CD14-positive monocyte (primary cell): ENCODE results near the gene GZMB. TPM values are rescaled to one million over a fixed set of nuclear protein-coding genes. Genes with fewer than 3 reads are reported as not detected.

Experiments used
- DNase-seq, 3 donors: peaks; one replicate each; pipeline ENCODE4 v3.0.0-alpha.2; 2011 to 2022
- H2AFZ ChIP-seq: 2 replicates; pipeline ENCODE4 v1.6.0; 2012; ENCODE audit warnings: mild to moderate bottlenecking, low read depth, low read length, inconsistent platforms; ENCODE audit not compliant: insufficient read depth, poor library complexity, severe bottlenecking
- H3K27ac ChIP-seq, 2 donors: 1 replicate in 1 of 2; 2 replicates in 1 of 2; pipeline ENCODE4 v1.5.1; 2012 to 2013; ENCODE audit warnings: low read length in 2 of 2, control low read depth in 1 of 2, inconsistent platforms in 1 of 2, low read depth in 1 of 2, mild to moderate bottlenecking in 1 of 2
- H3K27me3 ChIP-seq, 2 donors: one replicate each; pipeline versions ENCODE4 v1.6.0 to v1.6.1; 2011 to 2013; ENCODE audit warnings: low read length in 2 of 2; ENCODE audit not compliant: control insufficient read depth in 2 of 2, insufficient read depth in 2 of 2
- H3K36me3 ChIP-seq, 2 donors: replicated peaks in 1 of 2; 1 replicate in 1 of 2; 2 replicates in 1 of 2; pipeline versions ENCODE4 v1.5.1 to v1.6.1; 2012 to 2013; ENCODE audit warnings: low read length in 2 of 2, control low read depth in 1 of 2, inconsistent platforms in 1 of 2, mild to moderate bottlenecking in 1 of 2; ENCODE audit not compliant: insufficient read depth in 2 of 2, control insufficient read depth in 1 of 2
- H3K4me1 ChIP-seq, 2 donors: 1 replicate in 1 of 2; 2 replicates in 1 of 2; pipeline versions ENCODE4 v1.5.1 to v1.6.1; 2012 to 2013; ENCODE audit warnings: low read length in 2 of 2, control low read depth in 1 of 2, inconsistent platforms in 1 of 2, mild to moderate bottlenecking in 1 of 2, moderate library complexity in 1 of 2; ENCODE audit not compliant: insufficient read depth in 2 of 2, control insufficient read depth in 1 of 2
- H3K4me2 ChIP-seq: replicated peaks from 2 replicates; pipeline ENCODE3; 2012; ENCODE audit warnings: low read length, moderate library complexity, mild to moderate bottlenecking; ENCODE audit not compliant: poor library complexity, severe bottlenecking; ENCODE audit errors: extremely low read depth
- H3K4me3 ChIP-seq, 3 experiments: fragments of 200-600 bp in 1 of 3; sonication (generic) in 1 of 3; replicated peaks in 1 of 3; 1 replicate in 2 of 3; 2 replicates in 1 of 3; pipeline ENCODE4 v1.5.1; 2011 to 2013; ENCODE audit warnings: low read length in 3 of 3, mild to moderate bottlenecking in 3 of 3, control low read depth in 2 of 3, low read depth in 2 of 3, inconsistent platforms in 1 of 3, moderate library complexity in 1 of 3
- H3K79me2 ChIP-seq: 2 replicates; pipeline ENCODE4 v1.6.0; 2012; ENCODE audit warnings: mild to moderate bottlenecking, control low read depth, inconsistent platforms, low read length, moderate library complexity; ENCODE audit not compliant: insufficient read depth
- H3K9ac ChIP-seq: 2 replicates; pipeline ENCODE4 v1.6.0; 2017; ENCODE audit warnings: low read length, mild to moderate bottlenecking; ENCODE audit not compliant: insufficient read depth, poor library complexity, severe bottlenecking
- H3K9me3 ChIP-seq, 2 donors: replicated peaks in 1 of 2; 1 replicate in 1 of 2; 2 replicates in 1 of 2; pipeline versions ENCODE4 v1.5.1 to v1.6.1; 2012 to 2013; ENCODE audit warnings: low read length in 2 of 2, control low read depth in 1 of 2; ENCODE audit not compliant: control insufficient read depth in 1 of 2, insufficient read depth in 1 of 2
- H4K20me1 ChIP-seq: 2 replicates; pipeline ENCODE4 v1.6.0; 2012; ENCODE audit warnings: mild to moderate bottlenecking, low read length, control low read depth, moderate library complexity; ENCODE audit not compliant: insufficient read depth
- H3K27ac Mint-ChIP-seq, 7 donors: one replicate each; pipeline ENCODE4 v1.8.0; 2020; ENCODE audit warnings: mild to moderate bottlenecking in 7 of 7, mixed read lengths in 7 of 7, moderate library complexity in 6 of 7, inconsistent platforms in 2 of 7
- H3K27me3 Mint-ChIP-seq, 3 donors: one replicate each; pipeline ENCODE4 v1.8.0; 2021 to 2022; ENCODE audit warnings: low read depth in 3 of 3, mild to moderate bottlenecking in 3 of 3, mixed read lengths in 3 of 3, moderate library complexity in 3 of 3, inconsistent platforms in 1 of 3
- H3K36me3 Mint-ChIP-seq, 2 donors: one replicate each; pipeline ENCODE4 v1.8.0; 2020; ENCODE audit warnings: mixed read lengths in 2 of 2, inconsistent platforms in 1 of 2, mild to moderate bottlenecking in 1 of 2
- H3K4me1 Mint-ChIP-seq: one replicate; pipeline ENCODE4 v1.8.0; 2020; ENCODE audit warnings: mild to moderate bottlenecking, mixed read lengths
- H3K4me3 Mint-ChIP-seq, 2 donors: one replicate each; pipeline ENCODE4 v1.8.0; 2020; ENCODE audit warnings: mild to moderate bottlenecking in 2 of 2, mixed read lengths in 2 of 2, moderate library complexity in 1 of 2
- H3K9me3 Mint-ChIP-seq, 7 donors: one replicate each; pipeline ENCODE4 v1.8.0; 2020 to 2022; ENCODE audit warnings: mixed read lengths in 7 of 7, mild to moderate bottlenecking in 6 of 7, moderate library complexity in 6 of 7, inconsistent platforms in 2 of 7
- WGBS: methylation state at CpG from one replicate; pipeline ENCODE4 v1.1.5; 2013; ENCODE audit warnings: missing lambda C conversion rate; ENCODE audit not compliant: insufficient coverage; 5-methylcytosine and 5-hydroxymethylcytosine counted together
- intact Hi-C, 2 donors: fragments of 100-400 bp; cut with micrococcal nuclease; formaldehyde crosslinking; loops; one replicate each; pipeline versions ENCODE4 v1.15.0 to v1.15.1; 2023
- polyA plus RNA-seq, 3 donors: library from polyadenylated mRNA; depleted of rRNA in 1 of 3; unstranded in 2 of 3; stranded (reverse) in 1 of 3; fragments of 300-500 nt in 2 of 3; fragments of >200 nt in 1 of 3; fragmentation: Illumina TruSeq in 2 of 3; gene quantifications; 1 replicate in 2 of 3; 2 replicates in 1 of 3; pipeline ENCODE4 v1.2.3, GENCODE V29; 2012 to 2021
- TF ChIP-seq, protein P1 (sequence below): fragments of 200-600 bp; IDR thresholded peaks from one replicate; pipeline ENCODE4 v1.8.0; 2022; ENCODE audit warnings: antibody characterized with exemption, mild to moderate bottlenecking

The GZMB gene
- polyA plus RNA-seq, 3 donors, result 1.0 to 1.3 TPM; not detected in 1

DNA sequence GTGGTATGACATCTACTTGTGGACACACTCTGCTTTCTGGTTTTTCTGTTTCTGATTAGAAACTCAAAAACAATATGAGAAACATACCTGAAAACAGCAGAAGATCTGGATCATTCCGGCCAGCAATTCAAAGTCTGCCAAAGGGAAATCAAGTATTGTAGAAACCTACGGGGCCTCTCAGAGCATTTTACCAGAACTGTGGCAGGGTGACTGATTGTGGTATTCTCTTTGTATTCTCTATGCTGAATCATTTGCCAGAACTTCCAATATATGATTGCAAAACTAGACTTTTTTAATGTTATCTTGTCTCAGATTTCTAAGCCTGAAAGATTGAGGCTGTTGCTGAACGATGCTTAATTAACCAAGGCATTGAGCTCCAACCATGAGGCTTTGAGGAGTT is 5.9 kb upstream of the GZMB start:
- 59% methylated on average over 2 of the region's 3 CpGs for WGBS
- H3K27ac ChIP-seq, result no peak overlapping the region
- H4K20me1 ChIP-seq, result no peaks in the 10 kb centered on the region
- no peak overlapping the region for H3K4me2 ChIP-seq
- H3K4me3 Mint-ChIP-seq, result no peak overlapping the region
- H3K27me3 Mint-ChIP-seq, result no peaks in the 10 kb centered on the region
- intact Hi-C loops, result no loop called here
- TF ChIP-seq, protein P1, sequence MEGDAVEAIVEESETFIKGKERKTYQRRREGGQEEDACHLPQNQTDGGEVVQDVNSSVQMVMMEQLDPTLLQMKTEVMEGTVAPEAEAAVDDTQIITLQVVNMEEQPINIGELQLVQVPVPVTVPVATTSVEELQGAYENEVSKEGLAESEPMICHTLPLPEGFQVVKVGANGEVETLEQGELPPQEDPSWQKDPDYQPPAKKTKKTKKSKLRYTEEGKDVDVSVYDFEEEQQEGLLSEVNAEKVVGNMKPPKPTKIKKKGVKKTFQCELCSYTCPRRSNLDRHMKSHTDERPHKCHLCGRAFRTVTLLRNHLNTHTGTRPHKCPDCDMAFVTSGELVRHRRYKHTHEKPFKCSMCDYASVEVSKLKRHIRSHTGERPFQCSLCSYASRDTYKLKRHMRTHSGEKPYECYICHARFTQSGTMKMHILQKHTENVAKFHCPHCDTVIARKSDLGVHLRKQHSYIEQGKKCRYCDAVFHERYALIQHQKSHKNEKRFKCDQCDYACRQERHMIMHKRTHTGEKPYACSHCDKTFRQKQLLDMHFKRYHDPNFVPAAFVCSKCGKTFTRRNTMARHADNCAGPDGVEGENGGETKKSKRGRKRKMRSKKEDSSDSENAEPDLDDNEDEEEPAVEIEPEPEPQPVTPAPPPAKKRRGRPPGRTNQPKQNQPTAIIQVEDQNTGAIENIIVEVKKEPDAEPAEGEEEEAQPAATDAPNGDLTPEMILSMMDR, result no peak
- no peak overlapping the region for H3K4me3 ChIP-seq
- H3K36me3 Mint-ChIP-seq, result no peaks in the 10 kb centered on the region
- H3K27ac Mint-ChIP-seq, result no peak overlapping the region
- H3K9ac ChIP-seq, result no peak overlapping the region
- no peak for DNase-seq
- H3K9me3 ChIP-seq, result no peaks in the 10 kb centered on the region
- H3K4me1 Mint-ChIP-seq, result peaks cover 11% of the 10 kb centered on the region
- no peaks in the 10 kb centered on the region for H3K79me2 ChIP-seq
- no peaks in the 10 kb centered on the region for H3K36me3 ChIP-seq
- H3K9me3 Mint-ChIP-seq, result no peaks in the 10 kb centered on the region
- H3K4me1 ChIP-seq, result no peaks in the 10 kb centered on the region
- H2AFZ ChIP-seq, result no peak overlapping the region
- H3K27me3 ChIP-seq, result no peaks in the 10 kb centered on the region

DNA sequence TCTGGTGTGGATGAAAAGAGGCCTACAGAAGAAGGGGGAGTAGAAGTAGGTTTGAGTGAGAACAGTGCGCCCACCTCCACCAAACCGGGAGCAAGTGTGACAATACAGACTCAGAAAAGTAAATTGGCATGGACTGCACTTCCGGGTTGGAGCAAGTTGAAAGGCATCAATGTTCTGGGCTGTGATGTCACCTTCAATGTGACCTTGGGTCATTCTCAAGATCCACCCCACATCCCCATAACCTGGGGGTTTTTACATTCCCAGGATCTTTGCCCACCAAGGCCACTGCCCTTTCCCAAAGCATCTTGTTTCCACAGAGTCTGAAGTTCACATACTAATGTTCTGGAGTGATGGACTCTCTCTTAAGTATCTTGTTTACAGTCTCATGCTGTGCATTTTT is 5.3 kb upstream of the GZMB start:
- no peaks in the 10 kb centered on the region for H4K20me1 ChIP-seq
- no peak overlapping the region for H3K9ac ChIP-seq
- WGBS, result 100% methylated on average over 1 of the region's 3 CpGs
- no peak overlapping the region for H3K27ac ChIP-seq
- TF ChIP-seq, protein P1, result no peak
- no peaks in the 10 kb centered on the region for H3K9me3 Mint-ChIP-seq
- H3K79me2 ChIP-seq, result no peaks in the 10 kb centered on the region
- H3K36me3 ChIP-seq, result no peaks in the 10 kb centered on the region
- DNase-seq, result no peak
- no peaks in the 10 kb centered on the region for H3K36me3 Mint-ChIP-seq
- H3K4me3 ChIP-seq, result no peak overlapping the region
- H3K4me1 Mint-ChIP-seq, result peaks cover 11% of the 10 kb centered on the region
- no peak overlapping the region for H3K4me3 Mint-ChIP-seq
- H3K9me3 ChIP-seq, result no peaks in the 10 kb centered on the region
- no peaks in the 10 kb centered on the region for H3K4me1 ChIP-seq
- H3K4me2 ChIP-seq, result no peak overlapping the region
- intact Hi-C loops, result no loop called here
- peaks cover 0 to under 1% (median 0%) of the 10 kb centered on the region in 3 donors for H3K27me3 Mint-ChIP-seq
- no peak overlapping the region for H2AFZ ChIP-seq
- H3K27me3 ChIP-seq, result no peaks in the 10 kb centered on the region
- peak overlapping the region in 1 of 7 donors; percentile 17 for H3K27ac Mint-ChIP-seq
